ENCODE results near the gene IRF2BPL.

Gene IRF2BPL

GRCh38 chr14:77036484-77037214 is 8.1 kb upstream of the IRF2BPL start:
- Mint-ChIP-seq H3K4me1 (peaks cover 83% of the 10 kb centered on the region), H3K9me3 (no peaks in the 10 kb centered on the region), H3K27me3 (no peaks in the 10 kb centered on the region), H3K4me3 (no peak overlapping the region), H3K27ac (ENCODE audit: low read depth) (no peak overlapping the region), H3K36me3 (ENCODE audit: insufficient read depth) (peaks cover 27% of the 10 kb centered on the region)
- no peak for DNase-seq (ENCODE audit: low spot score in 2 of 2)
- ATAC-seq (replicated peaks; ENCODE audit: extremely low read depth, poor library complexity, severe bottlenecking) = no peak

- Mint-ChIP-seq H3K36me3 (ENCODE audit: insufficient read depth) (peaks cover 25% of the 10 kb centered on the region), H3K4me3 (peak overlapping the region; percentile 9), H3K4me1 (peaks cover 74% of the 10 kb centered on the region), H3K27ac (ENCODE audit: low read depth) (peak overlapping the region; percentile 97), H3K9me3 (no peaks in the 10 kb centered on the region), H3K27me3 (no peaks in the 10 kb centered on the region)
- DNase-seq (ENCODE audit: low spot score in 2 of 2) (no peak), ATAC-seq (replicated peaks; ENCODE audit: extremely low read depth, poor library complexity, severe bottlenecking) (no peak)
Observed at GRCh38 chr14:77035267-77035666, 6.8 kb upstream of the IRF2BPL start.

- peak overlapping the region; percentile 97 for H3K27ac Mint-ChIP-seq (ENCODE audit: low read depth)
- DNase-seq (ENCODE audit: low spot score in 2 of 2) = peak; percentile 55 to 69
- H3K4me1 Mint-ChIP-seq = peaks cover 67% of the 10 kb centered on the region
- H3K9me3 Mint-ChIP-seq = no peaks in the 10 kb centered on the region
- H3K4me3 Mint-ChIP-seq = peak overlapping the region; percentile 86
- no peaks in the 10 kb centered on the region for H3K27me3 Mint-ChIP-seq
- ATAC-seq (replicated peaks; ENCODE audit: extremely low read depth, poor library complexity, severe bottlenecking) = peak; percentile 67
- H3K36me3 Mint-ChIP-seq (ENCODE audit: insufficient read depth) = peaks cover 29% of the 10 kb centered on the region
Observed at GRCh38 chr14:77033622-77034589, 5.4 kb upstream of the IRF2BPL start.

- DNase-seq (ENCODE audit: low spot score in 2 of 2) = peak; percentile 61 to 74
- Mint-ChIP-seq H3K36me3 (ENCODE audit: insufficient read depth) (peaks cover 29% of the 10 kb centered on the region), H3K4me3 (peak overlapping the region; percentile 86), H3K27me3 (no peaks in the 10 kb centered on the region), H3K4me1 (peaks cover 63% of the 10 kb centered on the region), H3K9me3 (no peaks in the 10 kb centered on the region), H3K27ac (ENCODE audit: low read depth) (peak overlapping the region; percentile 97)
- peak; percentile 61 for ATAC-seq (replicated peaks; ENCODE audit: extremely low read depth, poor library complexity, severe bottlenecking)
Observed at GRCh38 chr14:77032844-77033621, 4.5 kb upstream of the IRF2BPL start.

- H3K9me3 Mint-ChIP-seq = no peaks in the 10 kb centered on the region
- H3K27me3 Mint-ChIP-seq = no peaks in the 10 kb centered on the region
- peak overlapping the region; percentile 97 for H3K27ac Mint-ChIP-seq (ENCODE audit: low read depth)
- H3K4me1 Mint-ChIP-seq = peaks cover 57% of the 10 kb centered on the region
- no peak for ATAC-seq (replicated peaks; ENCODE audit: extremely low read depth, poor library complexity, severe bottlenecking)
- peak overlapping the region; percentile 86 for H3K4me3 Mint-ChIP-seq
- peaks cover 29% of the 10 kb centered on the region for H3K36me3 Mint-ChIP-seq (ENCODE audit: insufficient read depth)
- DNase-seq (ENCODE audit: low spot score in 2 of 2) = no peak
Observed at GRCh38 chr14:77032491-77032843, 4.0 kb upstream of the IRF2BPL start.

- H3K9me3 Mint-ChIP-seq = no peaks in the 10 kb centered on the region
Observed at GRCh38 chr14:77031759-77032490, 3.4 kb upstream of the IRF2BPL start.

GRCh38 chr14:77027538-77028383 is 747 bp downstream of the IRF2BPL start:
- H3K4me1 Mint-ChIP-seq = peaks cover 43% of the 10 kb centered on the region
- no peaks in the 10 kb centered on the region for H3K9me3 Mint-ChIP-seq
- no peaks in the 10 kb centered on the region for H3K27me3 Mint-ChIP-seq
- H3K4me3 Mint-ChIP-seq = peak overlapping the region; percentile 85
- peak overlapping the region; percentile 91 for H3K27ac Mint-ChIP-seq (ENCODE audit: low read depth)
- DNase-seq (ENCODE audit: low spot score in 2 of 2) (peak; percentile 48 to 60), ATAC-seq (replicated peaks; ENCODE audit: extremely low read depth, poor library complexity, severe bottlenecking) (peak; percentile 40)
- peaks cover 35% of the 10 kb centered on the region for H3K36me3 Mint-ChIP-seq (ENCODE audit: insufficient read depth)

More at GRCh38 chr14:77031759-77032490, 3.4 kb upstream of the IRF2BPL start:
- Mint-ChIP-seq H3K27ac (ENCODE audit: low read depth) (peak overlapping the region; percentile 97), H3K36me3 (ENCODE audit: insufficient read depth) (peaks cover 29% of the 10 kb centered on the region), H3K4me1 (peaks cover 52% of the 10 kb centered on the region), H3K27me3 (no peaks in the 10 kb centered on the region), H3K4me3 (peak overlapping the region; percentile 86)
- DNase-seq (ENCODE audit: low spot score in 2 of 2) (no peak), ATAC-seq (replicated peaks; ENCODE audit: extremely low read depth, poor library complexity, severe bottlenecking) (no peak)

- no peaks in the 10 kb centered on the region for H3K9me3 Mint-ChIP-seq
- DNase-seq (ENCODE audit: low spot score in 2 of 2) (peak; percentile 41 to 46), ATAC-seq (replicated peaks; ENCODE audit: extremely low read depth, poor library complexity, severe bottlenecking) (peak; percentile 43)
- no peaks in the 10 kb centered on the region for H3K27me3 Mint-ChIP-seq
- H3K4me3 Mint-ChIP-seq = peak overlapping the region; percentile 85
- H3K36me3 Mint-ChIP-seq (ENCODE audit: insufficient read depth) = peaks cover 28% of the 10 kb centered on the region
- peaks cover 42% of the 10 kb centered on the region for H3K4me1 Mint-ChIP-seq
- peak overlapping the region; percentile 91 for H3K27ac Mint-ChIP-seq (ENCODE audit: low read depth)
Observed at GRCh38 chr14:77026930-77027537, 1.5 kb downstream of the IRF2BPL start.

GRCh38 chr14:77026166-77026929 is 2.2 kb downstream of the IRF2BPL start:
- H3K9me3 Mint-ChIP-seq = no peaks in the 10 kb centered on the region
- DNase-seq (ENCODE audit: low spot score in 2 of 2) (no peak), ATAC-seq (replicated peaks; ENCODE audit: extremely low read depth, poor library complexity, severe bottlenecking) (no peak)
- peaks cover 36% of the 10 kb centered on the region for H3K4me1 Mint-ChIP-seq
- H3K27ac Mint-ChIP-seq (ENCODE audit: low read depth) = peak overlapping the region; percentile 91
- H3K4me3 Mint-ChIP-seq = peak overlapping the region; percentile 85
- H3K36me3 Mint-ChIP-seq (ENCODE audit: insufficient read depth) = peaks cover 28% of the 10 kb centered on the region
- no peaks in the 10 kb centered on the region for H3K27me3 Mint-ChIP-seq

- Mint-ChIP-seq H3K27me3 (no peaks in the 10 kb centered on the region), H3K9me3 (no peaks in the 10 kb centered on the region), H3K27ac (ENCODE audit: low read depth) (no peak overlapping the region), H3K36me3 (ENCODE audit: insufficient read depth) (peaks cover 26% of the 10 kb centered on the region), H3K4me3 (peak overlapping the region; percentile 61), H3K4me1 (peaks cover 33% of the 10 kb centered on the region)
- ATAC-seq (replicated peaks; ENCODE audit: extremely low read depth, poor library complexity, severe bottlenecking) (no peak), DNase-seq (ENCODE audit: low spot score in 2 of 2) (no peak)
Observed at GRCh38 chr14:77025744-77026165, 2.8 kb downstream of the IRF2BPL start.

All from central memory CD8-positive, alpha-beta T cell (primary cell).